Type B pancreatic cell (in vitro differentiated cells): ENCODE results near the gene AP1S2. TPM values are rescaled to one million over a fixed set of nuclear protein-coding genes. Genes with fewer than 3 reads are reported as not detected.

Experiments used
- DNase-seq: peaks from one replicate; pipeline ENCODE4 v3.0.0; 2021; ENCODE audit warnings: mixed read lengths; ENCODE audit not compliant: unreplicated experiment; ENCODE audit errors: extremely low spot score
- H3K27ac Mint-ChIP-seq: 2 replicates; pipeline ENCODE4 v1.8.0; 2021; ENCODE audit warnings: mild to moderate bottlenecking, mixed read lengths
- H3K27me3 Mint-ChIP-seq: 2 replicates; pipeline ENCODE4 v1.8.0; 2021; ENCODE audit warnings: mixed read lengths
- H3K36me3 Mint-ChIP-seq: 2 replicates; pipeline ENCODE4 v1.8.0; 2021; ENCODE audit warnings: mixed read lengths
- H3K4me1 Mint-ChIP-seq: one replicate; pipeline ENCODE4 v1.8.0; 2021; ENCODE audit warnings: mixed read lengths; ENCODE audit not compliant: unreplicated experiment
- H3K4me3 Mint-ChIP-seq: 2 replicates; pipeline ENCODE4 v1.8.0; 2021; ENCODE audit warnings: mild to moderate bottlenecking, mixed read lengths
- H3K9me3 Mint-ChIP-seq: 2 replicates; pipeline ENCODE4 v1.8.0; 2021; ENCODE audit warnings: mixed read lengths
- total RNA-seq: library from RNA; stranded (reverse); gene quantifications from 2 replicates; pipeline ENCODE4 v1.2.1, GENCODE V29; 2021; ENCODE audit warnings: low replicate concordance
- TF ChIP-seq, protein P1 (sequence below): fragments of 200-600 bp; sonication (generic); conservative IDR thresholded peaks from 2 replicates; pipeline ENCODE4 v1.5.0; 2021; ENCODE audit warnings: antibody characterized with exemption, mild to moderate bottlenecking

Gene AP1S2
- total RNA-seq, 1 donor from 2014 or later = 87.8 TPM

DNA sequence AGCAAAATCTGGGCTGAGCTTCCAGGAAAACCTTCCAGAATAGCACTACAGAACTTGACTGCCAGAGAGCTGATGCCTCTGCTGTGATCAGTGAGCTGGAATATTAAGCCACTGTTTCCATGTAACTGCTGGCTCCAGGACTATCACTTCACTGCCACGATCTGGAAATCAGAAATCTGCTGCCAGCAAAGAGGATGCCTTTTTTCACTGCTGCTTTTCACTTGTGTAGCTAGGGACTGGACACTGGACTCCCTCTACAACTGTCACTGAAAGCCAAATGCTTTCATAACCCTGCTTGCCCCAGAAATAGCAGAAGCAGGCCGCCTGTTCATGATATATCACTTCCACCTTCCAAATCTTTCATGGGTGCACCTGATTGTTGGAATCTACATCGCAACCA lies 9.4 kb upstream of the AP1S2 start:
- TF ChIP-seq, protein P1, sequence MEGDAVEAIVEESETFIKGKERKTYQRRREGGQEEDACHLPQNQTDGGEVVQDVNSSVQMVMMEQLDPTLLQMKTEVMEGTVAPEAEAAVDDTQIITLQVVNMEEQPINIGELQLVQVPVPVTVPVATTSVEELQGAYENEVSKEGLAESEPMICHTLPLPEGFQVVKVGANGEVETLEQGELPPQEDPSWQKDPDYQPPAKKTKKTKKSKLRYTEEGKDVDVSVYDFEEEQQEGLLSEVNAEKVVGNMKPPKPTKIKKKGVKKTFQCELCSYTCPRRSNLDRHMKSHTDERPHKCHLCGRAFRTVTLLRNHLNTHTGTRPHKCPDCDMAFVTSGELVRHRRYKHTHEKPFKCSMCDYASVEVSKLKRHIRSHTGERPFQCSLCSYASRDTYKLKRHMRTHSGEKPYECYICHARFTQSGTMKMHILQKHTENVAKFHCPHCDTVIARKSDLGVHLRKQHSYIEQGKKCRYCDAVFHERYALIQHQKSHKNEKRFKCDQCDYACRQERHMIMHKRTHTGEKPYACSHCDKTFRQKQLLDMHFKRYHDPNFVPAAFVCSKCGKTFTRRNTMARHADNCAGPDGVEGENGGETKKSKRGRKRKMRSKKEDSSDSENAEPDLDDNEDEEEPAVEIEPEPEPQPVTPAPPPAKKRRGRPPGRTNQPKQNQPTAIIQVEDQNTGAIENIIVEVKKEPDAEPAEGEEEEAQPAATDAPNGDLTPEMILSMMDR = no peak
- Mint-ChIP-seq H3K4me3 (no peak overlapping the region), H3K36me3 (no peaks in the 10 kb centered on the region), H3K4me1 (no peaks in the 10 kb centered on the region), H3K27ac (no peak overlapping the region), H3K9me3 (no peaks in the 10 kb centered on the region), H3K27me3 (peaks cover 4% of the 10 kb centered on the region)
- no peak for DNase-seq

DNA sequence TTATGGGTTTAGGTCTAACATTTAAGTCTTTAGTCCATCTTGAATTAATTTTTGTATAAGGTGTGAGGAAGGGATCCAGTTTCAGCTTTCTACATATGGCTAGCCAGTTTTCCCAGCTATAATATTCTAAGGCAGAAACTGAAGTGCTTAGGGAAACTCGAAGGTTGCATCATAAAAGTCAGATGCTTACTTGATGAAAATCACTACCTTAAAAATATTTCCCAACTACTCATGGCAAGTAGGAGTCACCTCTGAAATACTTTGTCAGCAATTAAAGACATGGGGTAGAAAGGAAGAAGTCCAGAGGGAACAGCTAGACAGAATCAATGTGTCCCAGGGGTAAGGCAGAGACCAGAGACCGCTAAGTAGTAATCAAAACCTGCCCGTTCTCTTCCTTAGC lies 6.3 kb upstream of the AP1S2 start:
- Mint-ChIP-seq H3K27ac (no peak overlapping the region), H3K4me3 (no peak overlapping the region), H3K9me3 (no peaks in the 10 kb centered on the region), H3K4me1 (peaks cover 6% of the 10 kb centered on the region), H3K36me3 (no peaks in the 10 kb centered on the region), H3K27me3 (peaks cover 12% of the 10 kb centered on the region)
- TF ChIP-seq, protein P1 = no peak
- no peak for DNase-seq

DNA sequence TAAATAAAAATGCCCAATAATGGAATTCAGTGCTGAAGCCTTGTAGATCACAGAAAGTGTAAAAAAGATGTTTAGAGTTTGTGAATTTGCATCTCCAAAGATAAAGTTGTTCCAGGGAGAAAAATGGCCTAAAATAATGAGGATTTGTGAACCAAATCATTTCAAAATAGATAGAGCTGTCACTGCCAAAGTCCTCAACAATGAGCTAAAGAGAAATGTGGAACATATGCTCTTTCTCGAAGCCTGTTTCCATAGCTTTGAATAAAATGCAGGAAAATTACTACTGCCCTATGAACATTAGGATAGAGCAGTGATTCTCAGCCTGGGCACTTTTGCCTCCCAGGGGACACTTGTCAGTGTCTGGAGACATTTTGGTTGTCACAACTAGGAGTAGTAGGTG lies 3.4 kb upstream of the AP1S2 start:
- Mint-ChIP-seq H3K27me3 (peaks cover 12% of the 10 kb centered on the region), H3K4me1 (peaks cover 12% of the 10 kb centered on the region), H3K9me3 (no peaks in the 10 kb centered on the region), H3K36me3 (no peaks in the 10 kb centered on the region), H3K27ac (no peak overlapping the region), H3K4me3 (no peak overlapping the region)
- TF ChIP-seq, protein P1 = no peak
- DNase-seq = no peak

DNA sequence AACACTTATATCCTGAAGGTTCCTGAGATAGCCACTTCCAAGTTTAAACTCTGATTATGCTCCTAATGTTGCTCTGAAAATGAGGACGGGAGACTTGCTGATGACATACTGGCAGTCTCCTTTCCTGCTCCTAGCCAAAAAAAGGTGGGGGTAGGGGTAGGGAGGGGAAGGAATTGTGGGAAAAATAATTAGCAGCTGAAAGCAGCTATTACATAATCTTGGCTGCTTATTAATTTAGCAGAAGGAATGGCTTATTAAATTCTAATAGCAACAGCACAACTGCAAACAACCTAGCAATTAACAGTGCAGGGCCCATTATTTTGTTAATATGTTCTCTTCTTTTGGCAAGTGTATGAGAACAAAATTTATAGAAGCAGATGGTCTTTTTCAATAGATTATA lies 2.0 kb upstream of the AP1S2 start:
- TF ChIP-seq, protein P1 = no peak
- no peaks in the 10 kb centered on the region for H3K9me3 Mint-ChIP-seq
- peaks cover 19% of the 10 kb centered on the region for H3K4me1 Mint-ChIP-seq
- DNase-seq = no peak
- H3K4me3 Mint-ChIP-seq = peak overlapping the region; percentile 98
- H3K27me3 Mint-ChIP-seq = peaks cover 12% of the 10 kb centered on the region
- peak overlapping the region; percentile 71 for H3K27ac Mint-ChIP-seq
- H3K36me3 Mint-ChIP-seq = no peaks in the 10 kb centered on the region

DNA sequence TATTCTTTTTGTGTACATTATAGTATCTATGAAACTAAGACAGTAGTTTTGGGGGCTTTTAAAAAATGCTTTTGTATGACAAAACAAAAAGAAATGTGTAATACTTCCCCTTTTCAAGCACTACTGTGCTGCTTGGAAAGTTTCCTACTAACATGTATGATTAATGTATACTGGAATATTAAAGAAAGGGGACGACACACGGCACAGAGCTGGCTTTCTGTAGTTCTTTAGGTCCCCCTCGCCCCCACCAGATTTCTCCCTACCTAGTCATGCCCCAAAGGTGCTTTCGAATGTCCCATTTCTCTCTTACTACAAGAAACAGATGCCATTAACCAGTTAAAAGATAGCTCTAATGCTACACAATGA lies 1.6 kb upstream of the AP1S2 start:
- peaks cover 12% of the 10 kb centered on the region for H3K27me3 Mint-ChIP-seq
- peak overlapping the region; percentile 98 for H3K4me3 Mint-ChIP-seq
- DNase-seq = no peak
- no peaks in the 10 kb centered on the region for H3K9me3 Mint-ChIP-seq
- H3K36me3 Mint-ChIP-seq = peaks cover under 1% of the 10 kb centered on the region
- peaks cover 21% of the 10 kb centered on the region for H3K4me1 Mint-ChIP-seq
- TF ChIP-seq, protein P1 = no peak
- H3K27ac Mint-ChIP-seq = peak overlapping the region; percentile 71

DNA sequence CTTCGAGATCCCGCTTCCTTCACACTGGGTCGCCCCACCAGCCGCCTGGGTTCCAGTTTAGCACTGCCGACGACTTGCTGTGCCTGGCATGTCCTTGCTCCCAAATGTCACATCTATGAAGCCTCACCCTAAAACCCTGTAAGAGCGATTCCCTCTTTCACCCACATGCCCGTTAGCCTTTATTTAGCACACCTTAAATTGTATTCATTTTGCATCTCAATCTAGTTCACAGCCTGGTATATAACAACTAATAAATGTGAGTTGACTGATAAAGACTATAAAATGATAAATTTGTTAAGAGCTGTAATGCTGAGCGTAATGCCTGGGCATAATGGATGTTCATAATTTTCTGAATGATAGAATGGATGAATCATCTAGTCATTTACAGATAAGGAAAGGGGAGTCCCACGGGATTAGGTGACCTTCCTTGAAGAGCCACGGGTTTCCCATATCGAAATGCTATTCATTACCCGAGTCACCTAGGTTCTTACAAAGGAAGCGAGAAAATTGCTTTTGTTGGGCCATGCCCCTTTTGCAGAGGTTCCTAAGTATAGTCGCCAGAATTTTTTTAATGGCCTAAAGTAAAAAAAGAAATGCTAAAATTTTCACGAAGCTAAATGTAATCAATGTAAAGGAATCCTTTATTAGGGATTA lies 1.1 kb upstream of the AP1S2 start:
- peak overlapping the region; percentile 98 for H3K4me3 Mint-ChIP-seq
- H3K36me3 Mint-ChIP-seq = peaks cover 3% of the 10 kb centered on the region
- peak overlapping the region; percentile 99 for H3K27ac Mint-ChIP-seq
- H3K4me1 Mint-ChIP-seq = peaks cover 26% of the 10 kb centered on the region
- H3K9me3 Mint-ChIP-seq = no peaks in the 10 kb centered on the region
- peaks cover 8% of the 10 kb centered on the region for H3K27me3 Mint-ChIP-seq
- TF ChIP-seq, protein P1 = no peak
- DNase-seq = no peak
